GM12878 (cell line): ENCODE results near the gene DENND4C. TPM values are rescaled to one million over a fixed set of nuclear protein-coding genes. Genes with fewer than 3 reads are reported as not detected.

Experiments
- BACH1 ChIP-seq: fragments of 450-650 bp; IDR thresholded peaks from 2 replicates; pipeline ENCODE4 v1.6.1; 2017; ENCODE audit warnings: mild to moderate bottlenecking, borderline replicate concordance
- MTA2 ChIP-seq: fragments of 450-650 bp; IDR thresholded peaks from 2 replicates; pipeline ENCODE4 v1.6.1; 2016; ENCODE audit warnings: low read depth, mild to moderate bottlenecking, moderate library complexity
- SMARCA5 ChIP-seq: fragments of 450-650 bp; IDR thresholded peaks from 2 replicates; pipeline ENCODE4 v1.6.1; 2017; ENCODE audit warnings: mild to moderate bottlenecking
- polyA plus RNA-seq, 11 experiments: library from polyadenylated mRNA; depleted of rRNA in 4 of 11; unstranded in 6 of 11; stranded (reverse) in 5 of 11; fragments of >200 nt; fragmentation: Nextera tagmentation in 4 of 11; fragmentation: Illumina TruSeq in 1 of 11; extraction: Ambion mirVana in 4 of 11; extraction: Trizol in 1 of 11; gene quantifications; 1 replicate in 1 of 11; 2 replicates in 10 of 11; pipeline versions ENCODE4 v1.2.1 to v1.2.3, GENCODE V29; 2011 to 2016; ENCODE audit warnings: inconsistent platforms in 2 of 11, missing spikeins in 2 of 11, low read depth in 1 of 11
- total RNA-seq, 4 experiments: library from RNA; depleted of rRNA in 3 of 4; stranded (reverse); fragments of >200 nt in 3 of 4; fragmentation: Illumina TruSeq in 1 of 4; extraction: Trizol in 1 of 4; gene quantifications; 2 replicates each; pipeline versions ENCODE4 v1.2.1 to v1.2.3, GENCODE V29; 2013 to 2021
- TF ChIP-seq, protein P1 (sequence below): fragments of 150-350 bp; IDR thresholded peaks from 2 replicates; pipeline ENCODE4 v1.6.1; 2016; ENCODE audit warnings: low read depth, low read length
- TF ChIP-seq, protein P2 (sequence below): IDR thresholded peaks from 2 replicates; pipeline ENCODE4 v1.6.1; 2011; ENCODE audit warnings: low read depth, low read length, improper control_type of control experiment, borderline replicate concordance
- TF ChIP-seq, protein P3 (sequence below): fragments of 450-650 bp; IDR thresholded peaks from 2 replicates; pipeline ENCODE4 v1.6.1; 2016; ENCODE audit warnings: mild to moderate bottlenecking, moderate library complexity, borderline replicate concordance

Gene DENND4C
- total and polyA plus RNA-seq, 10 of the 15 experiments (the other 5 are each of a cell fraction or from before 2014, with no cell fraction given), result 8.2 to 49.3 (median 24.7) TPM

DNA sequence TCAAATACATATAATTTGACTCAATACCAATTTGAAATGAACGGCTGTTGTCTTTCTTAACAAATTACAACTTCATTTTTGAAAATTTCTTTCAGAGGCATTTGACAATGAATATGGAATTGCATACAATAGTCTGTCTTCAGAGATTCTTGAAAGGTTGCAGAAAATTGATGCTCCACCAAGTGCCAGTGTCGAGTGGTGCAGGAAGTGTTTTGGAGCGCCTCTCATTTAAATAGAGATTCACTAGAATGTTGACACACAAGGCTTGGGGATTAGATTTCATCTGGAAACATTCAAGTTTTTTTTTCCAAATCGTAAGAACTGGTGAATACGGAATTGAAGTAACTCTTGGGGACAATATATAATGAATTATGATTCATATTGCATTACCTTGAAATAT, 141.4 kb downstream of the DENND4C start (continued):
- TF ChIP-seq, protein P1, sequence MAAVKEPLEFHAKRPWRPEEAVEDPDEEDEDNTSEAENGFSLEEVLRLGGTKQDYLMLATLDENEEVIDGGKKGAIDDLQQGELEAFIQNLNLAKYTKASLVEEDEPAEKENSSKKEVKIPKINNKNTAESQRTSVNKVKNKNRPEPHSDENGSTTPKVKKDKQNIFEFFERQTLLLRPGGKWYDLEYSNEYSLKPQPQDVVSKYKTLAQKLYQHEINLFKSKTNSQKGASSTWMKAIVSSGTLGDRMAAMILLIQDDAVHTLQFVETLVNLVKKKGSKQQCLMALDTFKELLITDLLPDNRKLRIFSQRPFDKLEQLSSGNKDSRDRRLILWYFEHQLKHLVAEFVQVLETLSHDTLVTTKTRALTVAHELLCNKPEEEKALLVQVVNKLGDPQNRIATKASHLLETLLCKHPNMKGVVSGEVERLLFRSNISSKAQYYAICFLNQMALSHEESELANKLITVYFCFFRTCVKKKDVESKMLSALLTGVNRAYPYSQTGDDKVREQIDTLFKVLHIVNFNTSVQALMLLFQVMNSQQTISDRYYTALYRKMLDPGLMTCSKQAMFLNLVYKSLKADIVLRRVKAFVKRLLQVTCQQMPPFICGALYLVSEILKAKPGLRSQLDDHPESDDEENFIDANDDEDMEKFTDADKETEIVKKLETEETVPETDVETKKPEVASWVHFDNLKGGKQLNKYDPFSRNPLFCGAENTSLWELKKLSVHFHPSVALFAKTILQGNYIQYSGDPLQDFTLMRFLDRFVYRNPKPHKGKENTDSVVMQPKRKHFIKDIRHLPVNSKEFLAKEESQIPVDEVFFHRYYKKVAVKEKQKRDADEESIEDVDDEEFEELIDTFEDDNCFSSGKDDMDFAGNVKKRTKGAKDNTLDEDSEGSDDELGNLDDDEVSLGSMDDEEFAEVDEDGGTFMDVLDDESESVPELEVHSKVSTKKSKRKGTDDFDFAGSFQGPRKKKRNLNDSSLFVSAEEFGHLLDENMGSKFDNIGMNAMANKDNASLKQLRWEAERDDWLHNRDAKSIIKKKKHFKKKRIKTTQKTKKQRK, result no peak
- TF ChIP-seq, protein P2, sequence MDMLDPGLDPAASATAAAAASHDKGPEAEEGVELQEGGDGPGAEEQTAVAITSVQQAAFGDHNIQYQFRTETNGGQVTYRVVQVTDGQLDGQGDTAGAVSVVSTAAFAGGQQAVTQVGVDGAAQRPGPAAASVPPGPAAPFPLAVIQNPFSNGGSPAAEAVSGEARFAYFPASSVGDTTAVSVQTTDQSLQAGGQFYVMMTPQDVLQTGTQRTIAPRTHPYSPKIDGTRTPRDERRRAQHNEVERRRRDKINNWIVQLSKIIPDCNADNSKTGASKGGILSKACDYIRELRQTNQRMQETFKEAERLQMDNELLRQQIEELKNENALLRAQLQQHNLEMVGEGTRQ, result no peak
- TF ChIP-seq SMARCA5, result no peak
- TF ChIP-seq, protein P3, sequence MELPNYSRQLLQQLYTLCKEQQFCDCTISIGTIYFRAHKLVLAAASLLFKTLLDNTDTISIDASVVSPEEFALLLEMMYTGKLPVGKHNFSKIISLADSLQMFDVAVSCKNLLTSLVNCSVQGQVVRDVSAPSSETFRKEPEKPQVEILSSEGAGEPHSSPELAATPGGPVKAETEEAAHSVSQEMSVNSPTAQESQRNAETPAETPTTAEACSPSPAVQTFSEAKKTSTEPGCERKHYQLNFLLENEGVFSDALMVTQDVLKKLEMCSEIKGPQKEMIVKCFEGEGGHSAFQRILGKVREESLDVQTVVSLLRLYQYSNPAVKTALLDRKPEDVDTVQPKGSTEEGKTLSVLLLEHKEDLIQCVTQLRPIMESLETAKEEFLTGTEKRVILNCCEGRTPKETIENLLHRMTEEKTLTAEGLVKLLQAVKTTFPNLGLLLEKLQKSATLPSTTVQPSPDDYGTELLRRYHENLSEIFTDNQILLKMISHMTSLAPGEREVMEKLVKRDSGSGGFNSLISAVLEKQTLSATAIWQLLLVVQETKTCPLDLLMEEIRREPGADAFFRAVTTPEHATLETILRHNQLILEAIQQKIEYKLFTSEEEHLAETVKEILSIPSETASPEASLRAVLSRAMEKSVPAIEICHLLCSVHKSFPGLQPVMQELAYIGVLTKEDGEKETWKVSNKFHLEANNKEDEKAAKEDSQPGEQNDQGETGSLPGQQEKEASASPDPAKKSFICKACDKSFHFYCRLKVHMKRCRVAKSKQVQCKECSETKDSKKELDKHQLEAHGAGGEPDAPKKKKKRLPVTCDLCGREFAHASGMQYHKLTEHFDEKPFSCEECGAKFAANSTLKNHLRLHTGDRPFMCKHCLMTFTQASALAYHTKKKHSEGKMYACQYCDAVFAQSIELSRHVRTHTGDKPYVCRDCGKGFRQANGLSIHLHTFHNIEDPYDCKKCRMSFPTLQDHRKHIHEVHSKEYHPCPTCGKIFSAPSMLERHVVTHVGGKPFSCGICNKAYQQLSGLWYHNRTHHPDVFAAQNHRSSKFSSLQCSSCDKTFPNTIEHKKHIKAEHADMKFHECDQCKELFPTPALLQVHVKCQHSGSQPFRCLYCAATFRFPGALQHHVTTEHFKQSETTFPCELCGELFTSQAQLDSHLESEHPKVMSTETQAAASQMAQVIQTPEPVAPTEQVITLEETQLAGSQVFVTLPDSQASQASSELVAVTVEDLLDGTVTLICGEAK, result no peak
- no peak for TF ChIP-seq MTA2
- TF ChIP-seq BACH1, result no peak
